Stomach (tissue), 4 donors: ENCODE data around the gene KIAA2012.

ENCODE experiments used
- CTCF ChIP-seq, 7 experiments: fragments of 450-650 bp in 4 of 7; fragments of 200-600 bp in 3 of 7; sonication (generic) in 3 of 7; IDR thresholded peaks; one replicate each; pipeline ENCODE4 v1.5.1; 2016 to 2019; ENCODE audit warnings: antibody characterized with exemption in 7 of 7, control low read depth in 2 of 7, mild to moderate bottlenecking in 1 of 7
- POLR2A ChIP-seq, 4 donors: fragments of 450-650 bp; IDR thresholded peaks; one replicate each; pipeline ENCODE4 v1.6.1; 2016; ENCODE audit warnings: antibody characterized with exemption in 4 of 4, control low read depth in 2 of 4, mild to moderate bottlenecking in 1 of 4, moderate library complexity in 1 of 4

GRCh38 chr2:202201220-202202160, 128.4 kb downstream of the KIAA2012 start:
- no peak for TF ChIP-seq POLR2A (IDR thresholded peaks at IDR 0.05)
- TF ChIP-seq CTCF (IDR thresholded peaks at IDR 0.05), result no peak
